HCT116 (cell line): ENCODE measurements around the gene ACSL4.

Experiments used
- ATF3 ChIP-seq: IDR thresholded peaks from 2 replicates; pipeline ENCODE4 v1.6.1; 2012
- CEBPB ChIP-seq: IDR thresholded peaks from 2 replicates; pipeline ENCODE4 v1.6.1; 2012; ENCODE audit warnings: low read depth
- CTCF ChIP-seq, 3 experiments: fragments of 200-600 bp in 1 of 3; sonication (generic) in 1 of 3; IDR thresholded peaks in 2 of 3; conservative IDR thresholded peaks in 1 of 3; 2 replicates each; pipeline ENCODE4 v1.5.1; 2012 to 2017; ENCODE audit warnings: low read depth in 2 of 3, low read length in 2 of 3, antibody characterized with exemption in 1 of 3, borderline replicate concordance in 1 of 3, control low read depth in 1 of 3, mild to moderate bottlenecking in 1 of 3, mixed read lengths in 1 of 3, mixed run types in 1 of 3, moderate library complexity in 1 of 3; ENCODE audit not compliant: insufficient read depth in 1 of 3
- ELF1 ChIP-seq: IDR thresholded peaks from 2 replicates; pipeline ENCODE4 v1.6.1; 2012; ENCODE audit warnings: low read depth, borderline replicate concordance
- EZH2 ChIP-seq: fragments of 200-600 bp; sonication (generic); IDR thresholded peaks from 2 replicates; pipeline ENCODE4 v1.6.1; 2017; ENCODE audit warnings: antibody characterized with exemption, mixed run types
- EZH2phosphoT487 ChIP-seq: fragments of 200-600 bp; IDR thresholded peaks from 2 replicates; pipeline ENCODE4 v1.6.1; 2018; ENCODE audit warnings: antibody characterized with exemption, borderline replicate concordance
- MAX ChIP-seq: IDR thresholded peaks from 2 replicates; pipeline ENCODE4 v1.6.1; 2012
- POLR2A ChIP-seq: IDR thresholded peaks from 2 replicates; pipeline ENCODE4 v1.7.0; 2011; ENCODE audit warnings: borderline replicate concordance; ENCODE audit not compliant: insufficient read depth, insufficient read length; ENCODE audit errors: extremely low read depth
- POLR2AphosphoS5 ChIP-seq: IDR thresholded peaks from 2 replicates; pipeline ENCODE4 v1.6.1; 2011; ENCODE audit warnings: mild to moderate bottlenecking, low read depth, low read length, moderate library complexity
- REST ChIP-seq: IDR thresholded peaks from 2 replicates; pipeline ENCODE4 v1.6.1; 2012; ENCODE audit warnings: low read depth
- SP1 ChIP-seq: IDR thresholded peaks from 2 replicates; pipeline ENCODE4 v1.6.1; 2012; ENCODE audit warnings: low read depth
- TCF7L2 ChIP-seq: IDR thresholded peaks from 2 replicates; pipeline ENCODE4 v1.7.0; 2011; ENCODE audit warnings: borderline replicate concordance, inconsistent platforms; ENCODE audit not compliant: insufficient read depth, insufficient read length; ENCODE audit errors: extremely low read depth
- ZNF274 ChIP-seq: fragments of 200-500 bp; sonication (Bioruptor generic); IDR thresholded peaks from 2 replicates; pipeline ENCODE4 v1.6.1; 2014; ENCODE audit warnings: mild to moderate bottlenecking, low read depth, low read length, inconsistent platforms

GRCh38 chrX:109774706-109775105, 41.6 kb upstream of the ACSL4 start:
- TF ChIP-seq MAX (no peak), CTCF (IDR thresholded peaks at IDR 0.05 in 2 of 3, conservative IDR thresholded peaks at IDR 0.05 in 1 of 3; ENCODE audit: borderline replicate concordance in 1 of 3, insufficient read depth in 1 of 3, low read depth in 2 of 3, low read length in 2 of 3) (no peak), EZH2 (no peak), POLR2AphosphoS5 (no peak), SP1 (no peak), ZNF274 (no peak), ELF1 (no peak), REST (no peak), CEBPB (no peak), POLR2A (no peak), EZH2phosphoT487 (no peak), TCF7L2 (no peak), ATF3 (no peak)
